ENCODE measurements around the gene KLHL36.

The KLHL36 gene

DNA sequence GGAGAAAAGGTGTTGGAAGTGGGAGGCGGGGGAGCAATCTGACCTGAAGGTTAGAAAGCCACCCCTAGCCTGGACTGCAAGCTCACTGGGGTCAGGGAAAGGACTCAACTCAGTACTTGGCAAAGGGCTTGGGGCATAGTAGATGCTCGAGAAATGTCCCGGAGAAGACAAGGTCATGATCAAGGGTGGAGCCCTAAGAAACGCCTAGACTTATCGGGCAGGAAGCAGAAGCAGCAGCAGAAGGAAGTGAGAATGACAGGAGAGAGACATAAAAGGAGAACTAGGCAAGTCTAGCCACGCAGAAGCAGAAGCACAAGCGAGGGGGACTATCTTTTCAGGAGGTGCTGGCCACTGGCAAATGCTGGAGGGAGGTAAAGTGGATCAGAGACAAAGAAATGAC, 40.6 kb upstream of the KLHL36 start:
- Histone ChIP-seq H3K9me3 (ENCODE audit: control insufficient read depth, insufficient read depth, low read length) (no peaks in the 10 kb centered on the region), H3K27me3 (ENCODE audit: control insufficient read depth, insufficient read depth, low read length) (no peaks in the 10 kb centered on the region), H3K4me3 (ENCODE audit: low read depth, low read length) (no peak overlapping the region), H3K4me1 (ENCODE audit: control insufficient read depth, insufficient read depth, low read length) (peaks cover 18% of the 10 kb centered on the region), H3K36me3 (ENCODE audit: control insufficient read depth, insufficient read depth, low read length) (no peaks in the 10 kb centered on the region), H3K27ac (ENCODE audit: low read depth, low read length) (no peak overlapping the region), H3K9ac (ENCODE audit: low read depth, low read length) (no peak overlapping the region)

DNA sequence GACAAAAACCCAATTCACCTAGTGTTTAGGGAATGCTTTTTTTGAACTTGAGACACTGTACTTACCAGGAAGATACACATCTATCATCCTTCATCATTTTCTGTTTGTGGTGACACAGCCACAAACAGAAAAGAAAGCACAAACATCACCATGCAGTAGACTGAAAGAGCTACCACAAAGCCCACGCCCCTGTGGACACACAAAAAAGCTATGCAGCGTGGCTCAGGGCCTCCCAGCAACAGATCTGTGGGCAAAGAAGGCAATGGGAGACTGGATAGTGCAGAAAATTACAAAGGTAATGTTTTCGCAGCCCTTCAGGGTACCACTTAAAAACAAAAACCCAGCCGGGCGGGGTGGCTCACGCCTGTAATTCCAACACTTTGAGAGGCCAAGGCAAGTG, 40.0 kb upstream of the KLHL36 start:
- no peaks in the 10 kb centered on the region for H3K27me3 ChIP-seq (ENCODE audit: control insufficient read depth, insufficient read depth, low read length)
- H3K36me3 ChIP-seq (ENCODE audit: control insufficient read depth, insufficient read depth, low read length): no peaks in the 10 kb centered on the region
- H3K9me3 ChIP-seq (ENCODE audit: control insufficient read depth, insufficient read depth, low read length): no peaks in the 10 kb centered on the region
- H3K9ac ChIP-seq (ENCODE audit: low read depth, low read length): no peak overlapping the region
- no peak overlapping the region for H3K27ac ChIP-seq (ENCODE audit: low read depth, low read length)
- H3K4me3 ChIP-seq (ENCODE audit: low read depth, low read length): no peak overlapping the region
- H3K4me1 ChIP-seq (ENCODE audit: control insufficient read depth, insufficient read depth, low read length): peaks cover 14% of the 10 kb centered on the region

DNA sequence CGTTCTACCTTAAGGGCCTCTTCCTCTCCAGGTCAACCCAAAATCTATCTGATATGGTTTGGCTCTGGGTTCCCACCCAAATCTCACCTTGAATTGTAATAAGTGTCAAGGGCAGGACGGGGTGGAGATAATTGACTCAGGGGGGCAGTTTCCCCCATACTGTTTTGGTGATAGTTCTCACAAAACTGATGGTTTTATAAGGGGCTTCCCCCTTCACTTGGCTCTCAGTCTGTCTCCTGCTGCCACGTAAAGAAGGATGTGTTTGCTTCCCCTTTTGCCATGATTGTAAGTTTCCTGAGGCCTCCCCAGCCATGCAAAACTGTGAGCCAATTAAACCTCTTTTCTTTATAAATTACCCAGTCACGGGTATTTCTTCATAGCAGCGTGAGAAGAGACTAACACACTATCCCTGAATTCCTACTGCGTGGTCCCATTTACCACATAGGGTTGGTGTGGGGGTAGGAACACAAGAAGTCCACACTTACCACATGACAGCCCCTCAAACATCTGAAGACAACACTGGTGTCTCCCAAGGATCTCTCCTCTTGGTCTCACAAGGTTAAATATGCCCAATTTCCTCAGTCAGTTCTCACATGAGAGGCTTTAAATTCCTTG, 38.6 kb upstream of the KLHL36 start:
- Histone ChIP-seq H3K36me3 (ENCODE audit: control insufficient read depth, insufficient read depth, low read length) (0 out of 2 replicates have a peak, but pooled peaks cover 2% of the 10 kb centered on the region), H3K4me3 (ENCODE audit: low read depth, low read length) (no peak overlapping the region), H3K9me3 (ENCODE audit: control insufficient read depth, insufficient read depth, low read length) (no peaks in the 10 kb centered on the region), H3K27me3 (ENCODE audit: control insufficient read depth, insufficient read depth, low read length) (no peaks in the 10 kb centered on the region), H3K4me1 (ENCODE audit: control insufficient read depth, insufficient read depth, low read length) (peaks cover 5% of the 10 kb centered on the region), H3K27ac (ENCODE audit: low read depth, low read length) (no peak overlapping the region), H3K9ac (ENCODE audit: low read depth, low read length) (no peak overlapping the region)

DNA sequence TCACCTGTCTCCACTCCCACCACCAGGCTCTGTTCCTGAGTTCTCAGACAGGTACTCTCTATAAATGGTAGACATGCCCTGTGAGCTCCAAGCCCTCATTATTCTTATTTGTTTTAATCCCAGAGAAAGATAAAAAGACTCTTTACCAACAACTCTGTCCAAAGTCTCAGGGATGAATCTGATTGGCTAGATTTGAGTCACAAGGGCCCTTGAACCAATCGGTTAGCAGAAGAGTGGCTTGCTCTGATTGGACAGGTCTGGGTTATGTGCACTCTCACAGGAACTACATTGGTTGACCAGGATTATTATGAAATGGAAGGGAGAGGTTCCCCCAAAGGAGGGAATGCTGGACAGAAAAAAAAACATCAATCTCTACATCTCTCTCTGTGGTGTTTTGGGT, 37.9 kb upstream of the KLHL36 start:
- Histone ChIP-seq H3K36me3 (ENCODE audit: control insufficient read depth, insufficient read depth, low read length) (0 out of 2 replicates have a peak, but pooled peaks cover 6% of the 10 kb centered on the region), H3K9me3 (ENCODE audit: control insufficient read depth, insufficient read depth, low read length) (no peaks in the 10 kb centered on the region), H3K4me3 (ENCODE audit: low read depth, low read length) (no peak overlapping the region), H3K27me3 (ENCODE audit: control insufficient read depth, insufficient read depth, low read length) (no peaks in the 10 kb centered on the region), H3K4me1 (ENCODE audit: control insufficient read depth, insufficient read depth, low read length) (peaks cover 6% of the 10 kb centered on the region; the same call in 1 of the 2 replicates), H3K27ac (ENCODE audit: low read depth, low read length) (no peak overlapping the region), H3K9ac (ENCODE audit: low read depth, low read length) (no peak overlapping the region)

DNA sequence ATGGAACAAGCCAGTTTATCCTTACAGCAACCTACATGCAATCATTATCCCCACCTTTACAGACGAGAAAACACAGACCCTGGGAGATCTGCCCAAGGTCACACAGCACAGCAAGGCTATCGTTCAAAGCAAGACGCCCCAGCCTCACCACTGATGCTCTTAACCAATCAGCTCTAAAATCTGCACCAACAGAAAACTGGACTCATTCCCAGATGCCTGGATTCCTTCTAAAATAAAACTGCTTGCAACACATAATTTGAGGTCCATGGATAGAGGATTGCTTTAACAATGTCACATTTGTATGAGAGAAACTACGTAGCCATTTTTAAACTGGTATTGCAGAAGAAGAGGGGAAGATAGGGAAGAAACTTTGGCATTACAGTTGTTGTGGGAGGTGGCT, 37.3 kb upstream of the KLHL36 start:
- H3K27me3 ChIP-seq (ENCODE audit: control insufficient read depth, insufficient read depth, low read length): no peaks in the 10 kb centered on the region
- H3K36me3 ChIP-seq (ENCODE audit: control insufficient read depth, insufficient read depth, low read length): 0 out of 2 replicates have a peak, but pooled peaks cover 8% of the 10 kb centered on the region
- no peaks in the 10 kb centered on the region for H3K9me3 ChIP-seq (ENCODE audit: control insufficient read depth, insufficient read depth, low read length)
- peaks cover 12% of the 10 kb centered on the region; the same call in 1 of the 2 replicates for H3K4me1 ChIP-seq (ENCODE audit: control insufficient read depth, insufficient read depth, low read length)
- no peak overlapping the region for H3K27ac ChIP-seq (ENCODE audit: low read depth, low read length)
- no peak overlapping the region for H3K9ac ChIP-seq (ENCODE audit: low read depth, low read length)
- no peak overlapping the region for H3K4me3 ChIP-seq (ENCODE audit: low read depth, low read length)

DNA sequence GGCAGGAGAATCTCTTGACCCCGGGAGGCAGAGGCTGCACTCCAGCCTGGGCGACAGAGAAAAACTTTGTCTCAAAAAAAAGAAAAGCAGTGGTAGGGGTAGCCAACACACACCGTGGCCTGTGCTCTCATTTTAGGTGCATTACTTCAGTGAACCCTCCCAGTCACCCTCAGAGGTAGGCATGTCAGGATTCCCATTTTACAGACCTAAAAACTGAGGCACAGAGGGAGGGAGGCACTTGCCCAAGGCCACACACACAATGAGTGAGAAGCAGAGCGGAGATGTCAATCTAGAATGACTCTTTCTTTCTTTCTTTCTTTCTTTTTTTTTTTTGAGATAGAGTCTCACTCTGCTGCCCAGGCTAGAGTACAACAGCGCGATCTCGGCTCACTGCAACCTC, 35.6 kb upstream of the KLHL36 start:
- Histone ChIP-seq H3K9me3 (ENCODE audit: control insufficient read depth, insufficient read depth, low read length) (no peaks in the 10 kb centered on the region), H3K36me3 (ENCODE audit: control insufficient read depth, insufficient read depth, low read length) (0 out of 2 replicates have a peak, but pooled peaks cover 8% of the 10 kb centered on the region), H3K4me3 (ENCODE audit: low read depth, low read length) (no peak overlapping the region), H3K4me1 (ENCODE audit: control insufficient read depth, insufficient read depth, low read length) (peaks cover 16% of the 10 kb centered on the region; the same call in 1 of the 2 replicates), H3K9ac (ENCODE audit: low read depth, low read length) (no peak overlapping the region), H3K27me3 (ENCODE audit: control insufficient read depth, insufficient read depth, low read length) (peaks cover 11% of the 10 kb centered on the region), H3K27ac (ENCODE audit: low read depth, low read length) (no peak overlapping the region)

DNA sequence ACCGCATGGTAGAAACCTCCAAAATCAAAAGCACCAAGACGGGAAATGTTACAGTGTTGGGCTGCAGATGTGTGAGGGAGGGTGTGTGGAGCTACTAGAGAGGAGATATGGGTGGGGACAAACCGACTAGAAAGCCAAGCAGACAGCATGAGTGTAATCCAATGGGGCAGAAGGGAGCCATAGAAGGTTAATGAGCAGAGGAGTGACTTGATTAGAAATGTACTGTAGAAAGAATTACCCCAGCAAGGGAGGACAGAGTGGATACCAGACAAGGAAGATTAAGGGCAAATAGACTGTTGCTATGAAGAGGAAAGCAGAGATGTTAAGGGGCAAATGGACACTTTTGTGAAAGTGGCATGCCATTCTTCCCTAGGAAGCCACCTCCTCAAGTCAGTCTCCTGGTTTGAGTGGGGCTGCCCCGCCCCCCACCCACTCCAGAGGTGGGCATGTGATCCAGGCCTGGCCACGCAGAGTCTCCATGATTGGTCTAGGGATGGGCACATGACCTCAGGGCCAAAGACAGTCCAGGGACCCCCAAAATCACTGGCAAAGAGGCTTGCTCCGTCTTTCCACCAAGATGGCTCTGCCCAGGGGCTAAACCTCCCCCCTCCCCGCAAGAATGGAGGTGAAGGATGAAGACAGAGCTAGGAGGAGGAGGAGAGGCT, 34.8 kb upstream of the KLHL36 start:
- Histone ChIP-seq H3K27me3 (ENCODE audit: control insufficient read depth, insufficient read depth, low read length) (peaks cover 11% of the 10 kb centered on the region), H3K4me1 (ENCODE audit: control insufficient read depth, insufficient read depth, low read length) (peaks cover 16% of the 10 kb centered on the region; the same call in 1 of the 2 replicates), H3K9ac (ENCODE audit: low read depth, low read length) (no peak overlapping the region), H3K9me3 (ENCODE audit: control insufficient read depth, insufficient read depth, low read length) (no peaks in the 10 kb centered on the region), H3K27ac (ENCODE audit: low read depth, low read length) (no peak overlapping the region), H3K4me3 (ENCODE audit: low read depth, low read length) (no peak overlapping the region), H3K36me3 (ENCODE audit: control insufficient read depth, insufficient read depth, low read length) (0 out of 2 replicates have a peak, but pooled peaks cover 8% of the 10 kb centered on the region)

DNA sequence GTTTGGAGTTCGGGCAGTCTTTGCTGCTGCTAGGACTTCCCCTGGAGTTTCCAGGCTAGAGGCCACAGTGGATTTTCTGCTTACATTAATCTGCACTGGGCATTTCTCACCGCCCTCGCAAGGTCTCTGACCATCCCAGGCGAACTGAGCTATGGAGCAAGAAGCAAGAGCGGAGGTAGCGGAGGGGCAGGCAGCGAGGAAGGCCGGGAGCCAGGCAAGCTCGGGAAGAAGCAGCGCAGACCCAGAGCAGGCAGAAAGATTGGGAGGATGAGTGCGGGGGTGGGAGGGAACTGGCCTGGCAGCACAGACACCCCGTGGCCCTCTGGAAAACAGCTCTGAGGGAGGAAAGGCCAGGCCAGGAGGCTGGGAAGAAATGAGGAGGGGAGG, 34.2 kb upstream of the KLHL36 start:
- peaks cover 11% of the 10 kb centered on the region for H3K27me3 ChIP-seq (ENCODE audit: control insufficient read depth, insufficient read depth, low read length)
- H3K36me3 ChIP-seq (ENCODE audit: control insufficient read depth, insufficient read depth, low read length): 0 out of 2 replicates have a peak, but pooled peaks cover 8% of the 10 kb centered on the region
- no peak overlapping the region for H3K27ac ChIP-seq (ENCODE audit: low read depth, low read length)
- no peaks in the 10 kb centered on the region for H3K9me3 ChIP-seq (ENCODE audit: control insufficient read depth, insufficient read depth, low read length)
- peaks cover 21% of the 10 kb centered on the region for H3K4me1 ChIP-seq (ENCODE audit: control insufficient read depth, insufficient read depth, low read length)
- H3K4me3 ChIP-seq (ENCODE audit: low read depth, low read length): no peak overlapping the region
- H3K9ac ChIP-seq (ENCODE audit: low read depth, low read length): no peak overlapping the region

DNA sequence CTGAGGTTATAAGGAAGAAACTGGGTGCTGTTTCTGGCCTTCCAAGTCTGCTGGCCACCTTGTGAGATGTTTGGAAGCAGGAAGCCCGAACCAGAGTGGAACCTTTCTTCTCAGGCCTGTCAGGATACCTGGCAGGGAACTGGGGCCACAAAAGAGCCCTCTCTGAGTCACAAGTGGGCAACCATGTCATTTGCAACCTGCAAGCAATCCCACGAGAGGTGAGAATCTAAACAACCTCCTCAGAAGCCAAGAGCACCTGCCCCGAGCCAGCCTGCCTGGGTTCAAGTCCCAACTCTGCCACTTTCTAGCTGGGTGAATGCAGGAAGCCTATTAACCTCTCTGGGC, 33.7 kb upstream of the KLHL36 start:
- Histone ChIP-seq H3K36me3 (ENCODE audit: control insufficient read depth, insufficient read depth, low read length) (0 out of 2 replicates have a peak, but pooled peaks cover 8% of the 10 kb centered on the region), H3K27me3 (ENCODE audit: control insufficient read depth, insufficient read depth, low read length) (peaks cover 11% of the 10 kb centered on the region), H3K4me3 (ENCODE audit: low read depth, low read length) (no peak overlapping the region), H3K9ac (ENCODE audit: low read depth, low read length) (no peak overlapping the region), H3K4me1 (ENCODE audit: control insufficient read depth, insufficient read depth, low read length) (peaks cover 25% of the 10 kb centered on the region), H3K27ac (ENCODE audit: low read depth, low read length) (no peak overlapping the region), H3K9me3 (ENCODE audit: control insufficient read depth, insufficient read depth, low read length) (no peaks in the 10 kb centered on the region)

DNA sequence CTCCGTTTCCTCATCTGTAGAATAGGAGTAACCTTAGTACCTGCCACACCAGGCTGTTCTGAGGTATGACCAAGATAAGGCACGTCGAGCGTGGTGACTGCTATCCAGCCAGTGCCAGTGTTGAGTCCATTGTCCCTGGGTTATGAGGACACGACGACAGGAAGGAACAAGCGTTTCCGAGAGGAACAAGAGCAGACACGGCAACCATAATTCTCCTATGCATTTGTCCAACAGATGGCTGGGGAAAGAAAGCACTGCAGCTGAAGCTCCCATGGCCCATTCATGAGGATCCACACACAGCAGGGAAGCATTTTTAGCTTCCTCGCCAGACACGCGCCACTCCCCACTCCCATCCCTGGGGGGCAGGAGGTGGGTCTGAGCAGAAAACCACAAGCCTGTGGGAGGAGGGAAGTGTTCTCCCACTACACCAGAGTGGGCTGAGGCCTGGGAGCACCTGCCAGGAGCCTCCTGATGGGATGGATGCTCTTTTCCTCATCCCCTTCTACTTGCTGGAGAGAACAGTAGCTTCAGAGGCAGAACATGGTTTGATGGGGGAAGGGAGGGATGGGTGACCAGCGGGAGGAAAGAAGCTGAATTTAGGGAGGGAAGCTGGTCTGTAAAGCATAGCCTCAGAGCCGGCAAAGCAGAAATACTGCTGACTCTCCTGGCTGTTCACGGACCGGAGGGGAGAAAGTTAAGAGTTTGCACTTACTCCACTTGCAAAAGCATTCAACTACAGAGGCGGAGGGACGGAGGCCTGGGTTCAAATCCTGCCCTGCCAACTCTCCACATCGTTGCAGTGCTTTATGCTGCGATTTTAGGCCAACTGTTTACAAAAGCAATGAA, 33.1 kb upstream of the KLHL36 start:
- H3K36me3 ChIP-seq (ENCODE audit: control insufficient read depth, insufficient read depth, low read length): 0 out of 2 replicates have a peak, but pooled peaks cover 8% of the 10 kb centered on the region
- H3K9me3 ChIP-seq (ENCODE audit: control insufficient read depth, insufficient read depth, low read length): no peaks in the 10 kb centered on the region
- peaks cover 25% of the 10 kb centered on the region for H3K4me1 ChIP-seq (ENCODE audit: control insufficient read depth, insufficient read depth, low read length)
- H3K4me3 ChIP-seq (ENCODE audit: low read depth, low read length): no peak overlapping the region
- H3K9ac ChIP-seq (ENCODE audit: low read depth, low read length): no peak overlapping the region
- H3K27me3 ChIP-seq (ENCODE audit: control insufficient read depth, insufficient read depth, low read length): peaks cover 11% of the 10 kb centered on the region
- H3K27ac ChIP-seq (ENCODE audit: low read depth, low read length): no peak overlapping the region

DNA sequence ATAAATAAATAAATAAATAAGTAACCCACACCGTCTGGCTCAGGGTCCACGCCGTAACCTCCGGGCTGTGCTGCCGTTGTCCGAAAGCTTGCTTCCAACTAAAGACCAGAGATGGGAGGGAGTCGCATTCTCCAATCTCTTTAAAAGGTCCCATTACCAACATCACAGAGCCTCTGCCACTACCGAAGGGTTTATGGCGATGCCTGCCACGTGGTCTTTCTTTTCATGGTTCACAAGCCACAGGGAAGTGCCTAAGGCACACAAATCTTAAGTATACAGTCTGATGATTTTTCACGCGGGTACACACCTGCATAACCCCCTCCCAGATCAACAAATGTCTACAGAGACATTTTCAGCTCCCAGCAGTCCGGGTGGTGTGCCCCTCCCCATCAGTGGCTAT, 31.8 kb upstream of the KLHL36 start:
- H3K9ac ChIP-seq (ENCODE audit: low read depth, low read length): no peak overlapping the region
- H3K27ac ChIP-seq (ENCODE audit: low read depth, low read length): no peak overlapping the region
- peaks cover 25% of the 10 kb centered on the region for H3K4me1 ChIP-seq (ENCODE audit: control insufficient read depth, insufficient read depth, low read length)
- peak overlapping the region; percentile 84 for H3K4me3 ChIP-seq (ENCODE audit: low read depth, low read length)
- H3K36me3 ChIP-seq (ENCODE audit: control insufficient read depth, insufficient read depth, low read length): 0 out of 2 replicates have a peak, but pooled peaks cover 8% of the 10 kb centered on the region
- peaks cover 11% of the 10 kb centered on the region for H3K27me3 ChIP-seq (ENCODE audit: control insufficient read depth, insufficient read depth, low read length)
- H3K9me3 ChIP-seq (ENCODE audit: control insufficient read depth, insufficient read depth, low read length): no peaks in the 10 kb centered on the region

Measured in HUES48 (cell line).